T-helper 17 cell (primary cell): Measurements from ENCODE around the gene SSH2. TPM values are rescaled to one million over a fixed set of nuclear protein-coding genes. Genes with fewer than 3 reads are reported as not detected.

ENCODE experiments used
- ATAC-seq: fragments of 150-1000 bp; cut with Tn5 transposase; 2 replicates; pipeline ENCODE4 v1.10.0; 2021; ENCODE audit warnings: mild to moderate bottlenecking, moderate library complexity
- DNase-seq, 3 donors: peaks; one replicate each; pipeline versions ENCODE4 v3.0.0 to v3.0.0-alpha.2; 2020 to 2021
- H3K9me3 ChIP-seq: one replicate; pipeline ENCODE4 v1.7.0; 2013; ENCODE audit warnings: low read length, mild to moderate bottlenecking; ENCODE audit not compliant: control insufficient read depth, poor library complexity, severe bottlenecking
- H3K27ac Mint-ChIP-seq: one replicate; pipeline ENCODE4 v1.8.0; 2022; ENCODE audit warnings: mild to moderate bottlenecking, moderate library complexity, mixed read lengths
- H3K27me3 Mint-ChIP-seq: one replicate; pipeline ENCODE4 v1.8.0; 2022; ENCODE audit warnings: mixed read lengths
- H3K36me3 Mint-ChIP-seq: one replicate; pipeline ENCODE4 v1.8.0; 2022; ENCODE audit warnings: low read depth, mixed read lengths
- H3K4me1 Mint-ChIP-seq: one replicate; pipeline ENCODE4 v1.8.0; 2022; ENCODE audit warnings: mild to moderate bottlenecking, mixed read lengths
- H3K4me3 Mint-ChIP-seq: one replicate; pipeline ENCODE4 v1.8.0; 2022; ENCODE audit warnings: mild to moderate bottlenecking, moderate library complexity, mixed read lengths
- total RNA-seq, 4 donors: library from RNA in 2 of 4; stranded (reverse) in 2 of 4; gene quantifications; one replicate each; pipeline ENCODE4 v1.2.3 and lab custom pipeline; 2022 to 2026

SSH2 gene
- total RNA-seq, 2 donors from 2014 or later, result 72.2 to 72.7 TPM

DNA sequence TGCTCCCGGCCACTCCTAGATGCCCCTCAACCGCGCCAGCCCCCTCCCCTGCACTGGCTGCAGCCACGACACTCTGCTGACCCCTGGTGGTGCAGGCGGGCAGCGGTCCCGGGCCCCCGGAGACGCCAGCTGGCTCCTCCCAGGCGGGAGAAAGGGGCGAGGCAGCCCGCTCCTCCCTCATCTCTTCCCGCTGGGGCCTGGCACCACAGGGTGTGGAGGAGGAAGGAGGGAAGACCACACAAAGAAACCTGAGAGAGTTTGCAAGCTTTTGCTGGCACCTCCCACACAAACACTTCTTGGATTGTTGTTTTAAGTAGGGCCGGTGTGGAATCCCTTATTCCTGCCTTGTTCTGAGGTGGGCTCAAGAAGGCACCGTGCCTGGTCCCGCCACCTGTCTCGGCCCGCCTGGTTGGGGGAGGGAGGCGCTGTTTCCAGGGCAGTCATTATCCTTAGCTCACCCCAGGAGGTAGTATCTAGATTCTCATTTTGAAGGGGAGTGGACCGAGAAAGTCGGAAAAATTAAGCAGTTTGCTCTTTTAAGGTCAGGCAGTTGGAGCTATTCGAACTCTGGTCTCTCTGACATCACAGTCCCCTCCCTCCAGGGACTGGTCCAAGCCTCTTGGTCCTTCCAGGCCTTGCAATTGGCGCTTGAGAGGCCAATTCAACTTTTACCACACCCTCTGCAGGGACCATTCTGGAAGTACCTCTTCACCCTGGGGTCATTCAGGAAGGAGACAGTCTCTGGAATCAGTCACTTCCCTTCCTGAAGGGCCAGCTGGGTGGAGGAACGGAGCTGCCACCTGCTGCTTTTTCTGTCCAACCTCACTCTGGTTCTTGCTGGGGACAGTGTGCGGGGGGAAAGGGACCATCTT lies 338.1 kb downstream of the SSH2 start:
- Mint-ChIP-seq H3K27me3 (no peaks in the 10 kb centered on the region), H3K4me1 (peaks cover 36% of the 10 kb centered on the region), H3K4me3 (peak overlapping the region; percentile 89), H3K36me3 (no peaks in the 10 kb centered on the region), H3K27ac (no peak overlapping the region)
- no peaks in the 10 kb centered on the region for H3K9me3 ChIP-seq
- peak; percentile 71 to 75 (median 75) for DNase-seq
- ATAC-seq, result peak; percentile 44

DNA sequence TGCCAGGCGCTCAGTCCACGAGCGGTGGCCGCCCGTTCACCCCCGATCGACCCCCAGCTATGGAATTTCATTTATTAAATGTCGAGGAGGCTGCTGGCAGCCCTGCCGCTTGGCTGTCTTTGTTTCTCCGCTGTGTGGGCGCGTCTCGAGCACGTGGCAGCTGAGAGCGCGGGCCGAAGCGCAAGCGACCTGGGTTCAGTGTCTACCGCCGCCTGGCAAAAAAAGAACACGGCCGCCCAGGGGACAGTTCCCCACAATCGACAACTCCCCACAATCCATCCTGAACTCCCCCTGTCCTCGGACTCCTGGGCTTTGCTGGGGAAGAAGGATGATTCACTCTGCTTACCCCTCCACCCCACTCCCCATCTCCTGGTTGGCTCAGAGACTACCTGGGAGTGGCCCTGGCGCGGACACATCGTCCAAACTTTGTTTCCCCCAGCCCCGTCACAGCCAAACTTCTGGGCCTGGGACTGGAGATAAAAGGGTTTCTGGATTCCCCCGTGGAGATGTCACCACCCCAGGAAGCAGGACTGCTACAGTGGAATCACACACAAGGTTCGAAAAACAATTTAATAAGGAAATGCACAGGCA lies 338.8 kb downstream of the SSH2 start:
- Mint-ChIP-seq H3K4me1 (peaks cover 43% of the 10 kb centered on the region), H3K27me3 (no peaks in the 10 kb centered on the region), H3K4me3 (peak overlapping the region; percentile 89), H3K27ac (no peak overlapping the region), H3K36me3 (no peaks in the 10 kb centered on the region)
- H3K9me3 ChIP-seq, result no peaks in the 10 kb centered on the region
- no peak for ATAC-seq
- DNase-seq, result no peak

DNA sequence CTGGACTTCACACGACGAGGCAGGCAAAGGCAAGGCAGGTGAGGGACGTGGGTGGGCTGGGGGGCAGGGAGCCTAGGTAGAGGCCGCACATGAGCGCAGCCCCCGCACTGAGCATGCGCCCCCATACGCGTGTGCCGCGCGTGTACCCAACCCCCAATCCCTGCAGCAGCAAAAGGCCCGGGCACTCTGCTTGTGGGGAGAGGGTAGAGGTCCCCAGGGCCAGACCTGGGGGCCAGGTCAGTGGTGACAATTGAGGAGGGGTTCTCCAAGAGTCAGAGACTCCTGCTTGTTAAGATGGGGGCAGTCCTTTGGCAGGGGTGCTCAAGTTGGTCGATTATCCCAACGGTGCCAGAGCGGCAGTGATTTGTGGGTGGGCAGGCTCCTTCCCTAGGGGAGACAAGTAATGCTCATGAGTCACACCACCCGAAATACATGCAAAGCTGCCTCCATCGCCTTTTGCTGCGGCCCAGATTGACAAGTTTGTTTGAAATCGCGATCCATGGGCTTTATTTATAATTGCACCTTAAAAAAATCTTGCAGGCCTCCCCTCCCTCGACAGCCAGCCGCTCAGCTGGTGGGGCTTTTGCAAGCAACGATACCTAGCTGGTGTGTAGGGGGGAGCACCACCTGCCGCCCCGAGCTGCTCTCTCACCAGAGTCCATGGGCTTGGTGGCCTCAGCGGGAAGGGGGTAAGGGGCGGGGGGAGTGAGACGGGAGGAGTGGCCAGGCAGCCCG lies 339.4 kb downstream of the SSH2 start:
- DNase-seq, result no peak
- peaks cover 46% of the 10 kb centered on the region for H3K4me1 Mint-ChIP-seq
- H3K36me3 Mint-ChIP-seq, result no peaks in the 10 kb centered on the region
- ATAC-seq, result no peak
- H3K9me3 ChIP-seq, result no peaks in the 10 kb centered on the region
- H3K27ac Mint-ChIP-seq, result peak overlapping the region; percentile 57
- no peaks in the 10 kb centered on the region for H3K27me3 Mint-ChIP-seq
- peak overlapping the region; percentile 89 for H3K4me3 Mint-ChIP-seq

GRCh38 chr17:29589524-29590410 lies 340.3 kb downstream of the SSH2 start, which contains the start of gene GIT1:
Gene GIT1 (minus strand): TSS chr17:29589648. CDS start chr17:29589378, 270 bp downstream.
- DNase-seq (peak; percentile 81 to 90 (median 83)), ATAC-seq (peak; percentile 87)
- no peaks in the 10 kb centered on the region for H3K36me3 Mint-ChIP-seq
- H3K27me3 Mint-ChIP-seq, result no peaks in the 10 kb centered on the region
- peak within 1 kb of the TSS; percentile 93 for H3K4me3 Mint-ChIP-seq
- H3K9me3 ChIP-seq, result no peaks in the 10 kb centered on the region
- H3K27ac Mint-ChIP-seq, result peak within 1 kb of the TSS; percentile 83
- H3K4me1 Mint-ChIP-seq, result peaks cover 52% of the 10 kb centered on the region

DNA sequence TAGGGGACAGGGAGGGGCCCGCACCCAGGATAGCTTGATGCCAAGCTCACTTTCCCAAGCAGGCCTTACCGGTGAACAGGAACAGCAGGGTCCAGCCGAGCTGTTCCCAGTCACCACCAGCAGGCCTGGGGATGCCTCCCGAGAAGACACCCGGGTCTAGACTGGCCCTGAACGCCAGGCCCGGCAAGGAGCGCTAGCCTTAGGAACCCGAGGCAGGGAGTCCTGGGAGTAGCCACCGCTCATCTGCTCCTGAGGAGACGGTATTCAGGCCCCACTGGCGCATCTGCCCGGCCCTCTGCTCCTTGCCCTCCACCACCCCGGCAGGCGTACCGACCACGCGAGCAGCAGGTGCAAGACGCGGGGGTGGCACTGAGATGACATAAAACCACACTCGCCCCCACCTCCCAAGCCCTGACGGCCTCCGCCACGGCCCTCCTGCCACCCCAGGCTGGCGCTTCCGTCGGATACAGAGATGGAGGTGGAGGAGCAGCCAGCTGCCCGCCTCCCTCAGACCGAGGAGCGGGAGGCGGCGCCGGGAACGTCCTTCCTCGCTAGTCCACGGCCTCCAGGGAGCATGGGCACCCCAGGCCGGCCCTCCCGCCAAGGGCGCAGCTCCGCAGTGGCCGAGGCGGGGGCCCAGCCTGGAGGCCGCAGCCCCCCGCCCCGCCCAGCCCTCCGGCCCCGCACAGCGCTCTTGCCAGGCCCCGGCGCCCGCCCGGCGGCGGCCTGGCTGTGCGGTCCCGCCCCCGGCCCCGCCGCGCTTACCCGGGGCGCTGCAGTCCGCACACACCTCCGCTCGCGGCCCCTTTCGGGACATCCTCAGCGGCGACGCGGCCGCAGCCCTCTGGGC lies 341.2 kb downstream of the SSH2 start:
- DNase-seq (peak in 1 of 3 donors; percentile 28), ATAC-seq (peak; percentile 18)
- H3K4me3 Mint-ChIP-seq, result peak overlapping the region; percentile 93
- H3K9me3 ChIP-seq, result no peaks in the 10 kb centered on the region
- H3K36me3 Mint-ChIP-seq, result no peaks in the 10 kb centered on the region
- H3K27me3 Mint-ChIP-seq, result no peaks in the 10 kb centered on the region
- H3K27ac Mint-ChIP-seq, result peak overlapping the region; percentile 83
- H3K4me1 Mint-ChIP-seq, result peaks cover 59% of the 10 kb centered on the region

DNA sequence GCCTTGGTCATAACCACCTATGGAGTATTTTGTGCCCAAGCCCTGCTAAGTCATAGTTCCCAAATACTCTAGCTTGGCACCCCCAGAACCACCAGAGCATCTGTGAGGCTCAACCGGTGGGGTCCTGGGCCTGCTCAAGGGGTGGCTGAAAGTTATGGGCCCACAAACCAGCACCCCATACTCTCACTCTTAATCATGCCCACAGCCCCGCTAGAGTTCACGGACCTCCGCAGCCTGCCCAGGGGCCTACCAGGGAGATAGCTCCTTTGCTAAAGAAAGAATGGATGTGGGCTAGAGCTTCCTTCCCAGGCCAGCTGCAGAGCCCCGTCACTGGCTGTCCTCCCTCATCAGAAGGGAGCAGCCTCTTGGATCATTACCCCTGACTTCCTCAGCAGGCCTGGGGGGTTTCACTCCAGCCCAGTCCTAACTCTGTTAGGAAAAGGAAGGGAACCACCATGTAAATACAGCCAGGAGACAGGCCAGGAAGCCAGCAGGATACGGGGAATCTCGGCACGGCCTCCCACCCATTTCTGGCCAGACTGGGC lies 341.9 kb downstream of the SSH2 start:
- H3K27ac Mint-ChIP-seq, result peak overlapping the region; percentile 83
- peak overlapping the region; percentile 93 for H3K4me3 Mint-ChIP-seq

GRCh38 chr17:29587591-29587990 lies 342.4 kb downstream of the SSH2 start:
- H3K9me3 ChIP-seq, result no peaks in the 10 kb centered on the region
- DNase-seq, result no peak
- no peaks in the 10 kb centered on the region for H3K27me3 Mint-ChIP-seq
- no peak for ATAC-seq
- H3K4me1 Mint-ChIP-seq, result peaks cover 56% of the 10 kb centered on the region
- H3K27ac Mint-ChIP-seq, result peak overlapping the region; percentile 83
- H3K4me3 Mint-ChIP-seq, result peak overlapping the region; percentile 93
- H3K36me3 Mint-ChIP-seq, result no peaks in the 10 kb centered on the region

More for the DNA sequence above, 341.9 kb downstream of the SSH2 start:
- H3K27me3 Mint-ChIP-seq, result no peaks in the 10 kb centered on the region
- no peaks in the 10 kb centered on the region for H3K9me3 ChIP-seq
- H3K4me1 Mint-ChIP-seq, result peaks cover 59% of the 10 kb centered on the region
- DNase-seq (no peak), ATAC-seq (no peak)
- no peaks in the 10 kb centered on the region for H3K36me3 Mint-ChIP-seq

GRCh38 chr17:29586676-29587469 lies 343.2 kb downstream of the SSH2 start:
- Mint-ChIP-seq H3K27ac (peak overlapping the region; percentile 83), H3K4me1 (peaks cover 55% of the 10 kb centered on the region), H3K4me3 (peak overlapping the region; percentile 93), H3K36me3 (no peaks in the 10 kb centered on the region), H3K27me3 (no peaks in the 10 kb centered on the region)
- ATAC-seq (no peak), DNase-seq (no peak)
- no peaks in the 10 kb centered on the region for H3K9me3 ChIP-seq

GRCh38 chr17:29585080-29585751 lies 344.8 kb downstream of the SSH2 start:
- Mint-ChIP-seq H3K27ac (peak overlapping the region; percentile 54), H3K36me3 (no peaks in the 10 kb centered on the region), H3K27me3 (no peaks in the 10 kb centered on the region), H3K4me1 (peaks cover 47% of the 10 kb centered on the region), H3K4me3 (peak overlapping the region; percentile 69)
- no peaks in the 10 kb centered on the region for H3K9me3 ChIP-seq
- peak in 1 of 3 donors; percentile 26 for DNase-seq
- no peak for ATAC-seq

DNA sequence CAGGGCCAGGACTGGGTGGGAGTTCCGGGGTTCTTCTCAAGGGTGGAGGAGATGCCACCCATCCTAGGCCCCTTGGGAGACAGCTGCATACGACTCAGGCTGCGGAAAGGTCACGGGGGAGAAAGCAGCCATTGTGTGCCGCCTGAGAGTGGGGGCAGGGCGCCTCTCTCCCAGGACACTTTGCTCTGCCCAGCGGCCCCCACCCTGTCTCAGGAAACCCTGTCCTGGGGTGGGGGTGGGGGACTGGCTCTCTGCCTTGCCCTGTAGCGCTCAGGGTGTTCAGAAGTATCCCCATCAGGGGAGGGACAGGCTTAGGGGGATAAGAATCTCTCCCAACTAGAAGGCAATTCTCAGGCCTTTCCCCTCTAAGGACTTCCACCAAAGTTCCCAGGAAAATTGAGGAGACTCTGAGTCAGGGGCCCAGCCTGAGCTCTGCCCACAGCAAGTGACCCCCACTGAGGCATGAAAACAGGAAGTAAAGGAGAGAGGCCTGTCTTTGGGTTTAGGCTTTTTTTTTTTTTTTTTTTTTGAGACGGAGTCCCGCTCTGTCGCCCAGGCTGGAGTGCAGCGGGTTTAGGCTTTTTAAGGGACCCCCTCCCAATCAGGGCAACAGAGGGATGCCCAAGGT lies 345.5 kb downstream of the SSH2 start:
- ATAC-seq (no peak), DNase-seq (no peak)
- Mint-ChIP-seq H3K36me3 (no peaks in the 10 kb centered on the region), H3K4me1 (peaks cover 49% of the 10 kb centered on the region), H3K27ac (peak overlapping the region; percentile 54), H3K27me3 (no peaks in the 10 kb centered on the region), H3K4me3 (no peak overlapping the region)
- no peaks in the 10 kb centered on the region for H3K9me3 ChIP-seq
